SK-N-SH (cell line): ENCODE results near the gene PRKCQ. TPM values are rescaled to one million over a fixed set of nuclear protein-coding genes. Genes with fewer than 3 reads are reported as not detected.

Experiments
- CTCF ChIA-PET: fragments of 300-600, 350-600 bp; formaldehyde crosslinking; extraction: SDS; loops from one replicate; lab custom pipeline; 2021; lab: Yijun Ruan, JAX
- POLR2A ChIA-PET: fragments of 350-600 bp; sonication (Branson Sonifier 250); formaldehyde crosslinking; extraction: SDS; loops from one replicate; lab custom pipeline; 2020; ENCODE audit warnings: antibody characterized with exemption, inconsistent platforms; lab: Yijun Ruan, JAX
- DNase-seq: peaks from one replicate; pipeline ENCODE4 v3.0.0; 2012
- H2AFZ ChIP-seq: fragments of 200-600 bp; sonication (generic); 2 replicates; pipeline ENCODE4 v1.8.1; 2016; ENCODE audit warnings: antibody characterized with exemption, mild to moderate bottlenecking, low read depth
- H3F3A ChIP-seq: fragments of 200-600 bp; sonication (generic); replicated peaks from 2 replicates; pipeline ENCODE3; 2016; ENCODE audit warnings: antibody characterized with exemption, mild to moderate bottlenecking; ENCODE audit not compliant: insufficient read depth
- H3K27ac ChIP-seq, 2 experiments: fragments of 200-500 bp in 1 of 2; fragments of 200-600 bp in 1 of 2; sonication (Bioruptor generic) in 1 of 2; sonication (generic), shearing (Covaris generic) in 1 of 2; 2 replicates each; pipeline versions ENCODE4 v1.5.1 to v1.6.1; 2014 to 2016; ENCODE audit warnings: low read depth in 2 of 2, inconsistent platforms in 1 of 2, low read length in 1 of 2, mild to moderate bottlenecking in 1 of 2, mixed read lengths in 1 of 2
- H3K27me3 ChIP-seq: fragments of 200-600 bp; sonication (generic), shearing (Covaris generic); 2 replicates; pipeline ENCODE4 v1.6.1; 2016; ENCODE audit warnings: mixed run types; ENCODE audit not compliant: insufficient read depth
- H3K36me3 ChIP-seq, 2 experiments: fragments of 200-500 bp in 1 of 2; fragments of 200-600 bp in 1 of 2; sonication (Bioruptor generic) in 1 of 2; sonication (generic) in 1 of 2; replicated peaks in 1 of 2; 2 replicates each; pipeline versions ENCODE3 to v1.5.1; 2014 to 2016; ENCODE audit warnings: low read length in 1 of 2, mild to moderate bottlenecking in 1 of 2; ENCODE audit not compliant: insufficient read depth in 2 of 2, control insufficient read depth in 1 of 2
- H3K4me1 ChIP-seq, 2 experiments: fragments of 200-500 bp in 1 of 2; fragments of 200-600 bp in 1 of 2; sonication (Bioruptor generic) in 1 of 2; sonication (generic), shearing (Covaris generic) in 1 of 2; 2 replicates each; pipeline versions ENCODE4 v1.5.1 to v1.6.1; 2014 to 2016; ENCODE audit warnings: low read depth in 1 of 2, low read length in 1 of 2, mixed run types in 1 of 2; ENCODE audit not compliant: insufficient read depth in 2 of 2, control insufficient read depth in 1 of 2
- H3K4me2 ChIP-seq: fragments of 200-600 bp; sonication (generic), shearing (Covaris generic); 2 replicates; pipeline ENCODE4 v1.6.1; 2017; ENCODE audit warnings: mixed run types
- H3K4me3 ChIP-seq, 2 experiments: fragments of 200-500 bp in 1 of 2; fragments of 200-600 bp in 1 of 2; sonication (Bioruptor generic) in 1 of 2; sonication (generic), shearing (Covaris generic) in 1 of 2; 2 replicates each; pipeline versions ENCODE4 v1.5.1 to v1.8.1; 2014 to 2016; ENCODE audit warnings: low read depth in 2 of 2, inconsistent platforms in 1 of 2, low read length in 1 of 2, mild to moderate bottlenecking in 1 of 2, mixed read lengths in 1 of 2, moderate library complexity in 1 of 2
- H3K79me2 ChIP-seq: fragments of 200-600 bp; sonication (generic); 2 replicates; pipeline ENCODE4 v1.8.1; 2017; ENCODE audit warnings: mild to moderate bottlenecking; ENCODE audit not compliant: insufficient read depth
- H3K9ac ChIP-seq: fragments of 200-600 bp; sonication (generic); 2 replicates; pipeline ENCODE4 v1.6.1; 2017; ENCODE audit warnings: mixed run types
- H3K9me2 ChIP-seq: fragments of 200-600 bp; sonication (generic); 2 replicates; pipeline ENCODE4 v1.6.1; 2017; ENCODE audit warnings: mixed run types
- H3K9me3 ChIP-seq: fragments of 200-600 bp; sonication (generic); 2 replicates; pipeline ENCODE4 v1.6.1; 2017; ENCODE audit warnings: mixed run types, mild to moderate bottlenecking, moderate library complexity
- H4K20me1 ChIP-seq: fragments of 200-600 bp; sonication (generic); 2 replicates; pipeline ENCODE4 v1.6.1; 2017; ENCODE audit warnings: mild to moderate bottlenecking, mixed run types; ENCODE audit not compliant: insufficient read depth
- CHD2 ChIP-seq: fragments of 150-350 bp; IDR thresholded peaks from 2 replicates; pipeline ENCODE4 v1.6.1; 2018; ENCODE audit warnings: low read length; ENCODE audit not compliant: partially characterized antibody
- EP300 ChIP-seq, 2 experiments: IDR thresholded peaks; 2 replicates each; pipeline versions ENCODE4 v1.4.0 to v1.6.1; 2012; ENCODE audit warnings: borderline replicate concordance in 1 of 2, low read depth in 1 of 2, low read length in 1 of 2
- EZH2phosphoT487 ChIP-seq: fragments of 200-600 bp; sonication (generic); IDR thresholded peaks from 2 replicates; pipeline ENCODE4 v1.6.1; 2017; ENCODE audit warnings: low read depth, mixed run types, mild to moderate bottlenecking, antibody characterized with exemption, moderate library complexity, borderline replicate concordance
- FOSL2 ChIP-seq: IDR thresholded peaks from 2 replicates; pipeline ENCODE4 v1.4.0; 2012; ENCODE audit warnings: low read depth, mild to moderate bottlenecking, moderate library complexity, borderline replicate concordance
- FOXJ3 ChIP-seq: sonication (generic); formaldehyde crosslinking; IDR thresholded peaks from 2 replicates; pipeline ENCODE4 v1.5.1; 2020; ENCODE audit warnings: mild to moderate bottlenecking, missing genetic modification reagents
- FOXM1 ChIP-seq: IDR thresholded peaks from 2 replicates; pipeline ENCODE4 v1.4.0; 2012; ENCODE audit warnings: low read depth, mild to moderate bottlenecking
- GATA2 ChIP-seq: sonication (generic); formaldehyde crosslinking; IDR thresholded peaks from 2 replicates; pipeline ENCODE4 v1.5.0; 2020; ENCODE audit warnings: mild to moderate bottlenecking, missing genetic modification reagents
- JUND ChIP-seq: IDR thresholded peaks from 2 replicates; pipeline ENCODE4 v1.4.0; 2012
- NFIC ChIP-seq: IDR thresholded peaks from 2 replicates; pipeline ENCODE4 v1.4.0; 2012; ENCODE audit warnings: borderline replicate concordance
- POLR2AphosphoS5 ChIP-seq: IDR thresholded peaks from 2 replicates; pipeline ENCODE4 v1.6.1; 2012; ENCODE audit warnings: low read depth, low read length
- RFX5 ChIP-seq: IDR thresholded peaks from 2 replicates; pipeline ENCODE4 v1.6.1; 2012; ENCODE audit warnings: mild to moderate bottlenecking, improper control_type of control experiment, low read length
- TCF12 ChIP-seq: IDR thresholded peaks from 2 replicates; pipeline ENCODE4 v1.4.0; 2012
- YY1 ChIP-seq: IDR thresholded peaks from 2 replicates; pipeline ENCODE4 v1.4.0; 2012; ENCODE audit warnings: low read depth, mild to moderate bottlenecking
- WGBS: methylation state at CpG from one replicate; pipeline ENCODE4 v1.1.6; 2017; ENCODE audit warnings: low lambda C conversion rate; 5-methylcytosine and 5-hydroxymethylcytosine counted together
- polyA plus RNA-seq, 3 experiments: library from polyadenylated mRNA; depleted of rRNA; stranded (reverse); fragments of >200 nt; gene quantifications; 2 replicates each; pipeline ENCODE4 v1.2.3, GENCODE V29; 2012
- TF ChIP-seq, protein P1 (sequence below): fragments of 150-350 bp; IDR thresholded peaks from 2 replicates; pipeline ENCODE4 v1.6.1; 2016; ENCODE audit warnings: mild to moderate bottlenecking, low read depth, low read length
- TF ChIP-seq, protein P2 (sequence below): fragments of 150-350 bp; IDR thresholded peaks from 2 replicates; pipeline ENCODE4 v1.6.1; 2017; ENCODE audit warnings: antibody characterized with exemption, low read length, low read depth, borderline replicate concordance
- TF ChIP-seq, protein P3 (sequence below): IDR thresholded peaks from 2 replicates; pipeline ENCODE4 v1.6.1; 2012; ENCODE audit warnings: mild to moderate bottlenecking, low read depth, low read length, moderate library complexity
- TF ChIP-seq, protein P4 (sequence below): IDR thresholded peaks from 2 replicates; pipeline ENCODE4; 2012

PRKCQ gene
- polyA plus RNA-seq, 1 of the 3 experiments (the other 2 are of a cell fraction), result 0.18 TPM

DNA sequence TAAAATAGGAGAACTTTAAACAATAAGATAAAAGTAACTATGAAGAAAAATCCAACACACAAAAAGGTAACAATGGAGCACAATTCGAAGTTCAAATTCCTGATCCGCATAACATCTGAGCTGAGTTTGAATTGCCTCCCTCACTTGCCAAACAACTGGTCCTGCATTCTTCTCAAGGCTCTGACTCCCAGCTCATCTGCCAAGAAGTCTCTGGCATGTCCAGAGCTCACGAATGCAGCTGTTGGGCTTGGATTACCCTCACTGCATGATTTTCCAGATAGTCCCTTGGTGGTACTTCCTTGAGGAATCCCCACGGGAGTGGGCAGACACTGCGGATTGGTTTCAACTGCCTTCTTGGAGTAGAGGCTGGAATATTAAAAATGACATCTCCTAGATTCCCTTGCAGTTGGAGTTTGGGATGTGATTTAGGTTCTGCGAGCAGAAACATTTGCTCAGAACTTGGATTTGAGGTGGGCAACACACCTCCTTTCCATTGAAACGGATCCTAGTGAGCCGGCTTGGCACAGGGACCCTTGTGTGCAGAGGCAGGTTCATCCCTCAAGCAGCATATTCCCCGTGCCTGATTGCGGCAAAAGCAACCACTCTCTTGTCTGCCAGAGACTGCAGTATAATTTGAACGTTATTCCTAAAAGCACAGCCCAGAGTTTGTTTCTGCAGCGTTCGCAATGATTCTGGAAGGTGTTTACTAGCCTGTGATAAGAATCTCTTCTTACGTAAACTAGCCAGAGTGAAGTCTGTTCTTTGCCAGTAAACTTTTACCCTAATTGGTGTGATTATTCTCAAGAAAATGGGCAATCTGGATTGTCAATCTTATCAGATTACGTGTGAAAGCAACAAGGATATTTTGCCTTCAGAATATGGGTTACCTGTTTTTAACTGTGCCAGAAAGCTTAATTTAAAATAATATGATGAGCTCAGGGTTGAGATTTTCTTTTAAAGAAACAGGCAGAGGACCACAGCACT, 23.4 kb upstream of the PRKCQ start:
- Histone ChIP-seq H3K4me2 (no peak overlapping the region), H3F3A (no peaks in the 10 kb centered on the region)
- TF ChIP-seq, protein P1, sequence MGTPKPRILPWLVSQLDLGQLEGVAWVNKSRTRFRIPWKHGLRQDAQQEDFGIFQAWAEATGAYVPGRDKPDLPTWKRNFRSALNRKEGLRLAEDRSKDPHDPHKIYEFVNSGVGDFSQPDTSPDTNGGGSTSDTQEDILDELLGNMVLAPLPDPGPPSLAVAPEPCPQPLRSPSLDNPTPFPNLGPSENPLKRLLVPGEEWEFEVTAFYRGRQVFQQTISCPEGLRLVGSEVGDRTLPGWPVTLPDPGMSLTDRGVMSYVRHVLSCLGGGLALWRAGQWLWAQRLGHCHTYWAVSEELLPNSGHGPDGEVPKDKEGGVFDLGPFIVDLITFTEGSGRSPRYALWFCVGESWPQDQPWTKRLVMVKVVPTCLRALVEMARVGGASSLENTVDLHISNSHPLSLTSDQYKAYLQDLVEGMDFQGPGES, result no peak
- TF ChIP-seq FOSL2 (no peak), TCF12 (no peak), EZH2phosphoT487 (no peak), CHD2 (no peak), FOXJ3 (no peak), JUND (no peak), NFIC (no peak), RFX5 (no peak), EP300 (IDR thresholded peaks at IDR 0.05; ENCODE audit: borderline replicate concordance in 1 of 2, low read depth in 1 of 2, low read length in 1 of 2) (no peak), FOXM1 (no peak), POLR2AphosphoS5 (no peak), GATA2 (no peak), YY1 (no peak)
- TF ChIP-seq, protein P2, sequence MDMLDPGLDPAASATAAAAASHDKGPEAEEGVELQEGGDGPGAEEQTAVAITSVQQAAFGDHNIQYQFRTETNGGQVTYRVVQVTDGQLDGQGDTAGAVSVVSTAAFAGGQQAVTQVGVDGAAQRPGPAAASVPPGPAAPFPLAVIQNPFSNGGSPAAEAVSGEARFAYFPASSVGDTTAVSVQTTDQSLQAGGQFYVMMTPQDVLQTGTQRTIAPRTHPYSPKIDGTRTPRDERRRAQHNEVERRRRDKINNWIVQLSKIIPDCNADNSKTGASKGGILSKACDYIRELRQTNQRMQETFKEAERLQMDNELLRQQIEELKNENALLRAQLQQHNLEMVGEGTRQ, result no peak
- TF ChIP-seq, protein P3, sequence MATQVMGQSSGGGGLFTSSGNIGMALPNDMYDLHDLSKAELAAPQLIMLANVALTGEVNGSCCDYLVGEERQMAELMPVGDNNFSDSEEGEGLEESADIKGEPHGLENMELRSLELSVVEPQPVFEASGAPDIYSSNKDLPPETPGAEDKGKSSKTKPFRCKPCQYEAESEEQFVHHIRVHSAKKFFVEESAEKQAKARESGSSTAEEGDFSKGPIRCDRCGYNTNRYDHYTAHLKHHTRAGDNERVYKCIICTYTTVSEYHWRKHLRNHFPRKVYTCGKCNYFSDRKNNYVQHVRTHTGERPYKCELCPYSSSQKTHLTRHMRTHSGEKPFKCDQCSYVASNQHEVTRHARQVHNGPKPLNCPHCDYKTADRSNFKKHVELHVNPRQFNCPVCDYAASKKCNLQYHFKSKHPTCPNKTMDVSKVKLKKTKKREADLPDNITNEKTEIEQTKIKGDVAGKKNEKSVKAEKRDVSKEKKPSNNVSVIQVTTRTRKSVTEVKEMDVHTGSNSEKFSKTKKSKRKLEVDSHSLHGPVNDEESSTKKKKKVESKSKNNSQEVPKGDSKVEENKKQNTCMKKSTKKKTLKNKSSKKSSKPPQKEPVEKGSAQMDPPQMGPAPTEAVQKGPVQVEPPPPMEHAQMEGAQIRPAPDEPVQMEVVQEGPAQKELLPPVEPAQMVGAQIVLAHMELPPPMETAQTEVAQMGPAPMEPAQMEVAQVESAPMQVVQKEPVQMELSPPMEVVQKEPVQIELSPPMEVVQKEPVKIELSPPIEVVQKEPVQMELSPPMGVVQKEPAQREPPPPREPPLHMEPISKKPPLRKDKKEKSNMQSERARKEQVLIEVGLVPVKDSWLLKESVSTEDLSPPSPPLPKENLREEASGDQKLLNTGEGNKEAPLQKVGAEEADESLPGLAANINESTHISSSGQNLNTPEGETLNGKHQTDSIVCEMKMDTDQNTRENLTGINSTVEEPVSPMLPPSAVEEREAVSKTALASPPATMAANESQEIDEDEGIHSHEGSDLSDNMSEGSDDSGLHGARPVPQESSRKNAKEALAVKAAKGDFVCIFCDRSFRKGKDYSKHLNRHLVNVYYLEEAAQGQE, result no peak
- TF ChIP-seq, protein P4, sequence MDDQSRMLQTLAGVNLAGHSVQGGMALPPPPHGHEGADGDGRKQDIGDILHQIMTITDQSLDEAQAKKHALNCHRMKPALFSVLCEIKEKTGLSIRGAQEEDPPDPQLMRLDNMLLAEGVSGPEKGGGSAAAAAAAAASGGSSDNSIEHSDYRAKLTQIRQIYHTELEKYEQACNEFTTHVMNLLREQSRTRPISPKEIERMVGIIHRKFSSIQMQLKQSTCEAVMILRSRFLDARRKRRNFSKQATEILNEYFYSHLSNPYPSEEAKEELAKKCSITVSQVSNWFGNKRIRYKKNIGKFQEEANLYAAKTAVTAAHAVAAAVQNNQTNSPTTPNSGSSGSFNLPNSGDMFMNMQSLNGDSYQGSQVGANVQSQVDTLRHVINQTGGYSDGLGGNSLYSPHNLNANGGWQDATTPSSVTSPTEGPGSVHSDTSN, result no peak
- TF ChIP-seq, all 33 proteins: peak for 0
- Histone ChIP-seq H3K79me2 (no peaks in the 10 kb centered on the region), H2AFZ (no peak overlapping the region), H3K9me2 (no peaks in the 10 kb centered on the region), H3K4me1 (no peaks in the 10 kb centered on the region), H3K9me3 (no peaks in the 10 kb centered on the region), H3K36me3 (no peaks in the 10 kb centered on the region), H4K20me1 (no peaks in the 10 kb centered on the region), H3K27me3 (no peaks in the 10 kb centered on the region), H3K9ac (no peak overlapping the region), H3K4me3 (no peak overlapping the region), H3K27ac (no peak overlapping the region)
- 34% methylated on average over 14 of the region's 15 CpGs for WGBS
- DNase-seq, result no peak
- CTCF ChIA-PET, result interaction anchor here (1.0 to 2.5 kb wide), 2 partner anchors 22 to 23 kb away, joined by 3 to 7 read pairs; no protein-coding TSS in a partner anchor
- POLR2A ChIA-PET, result no interaction called here
